ENCODE data around the gene TPCN2.

Gene TPCN2

DNA sequence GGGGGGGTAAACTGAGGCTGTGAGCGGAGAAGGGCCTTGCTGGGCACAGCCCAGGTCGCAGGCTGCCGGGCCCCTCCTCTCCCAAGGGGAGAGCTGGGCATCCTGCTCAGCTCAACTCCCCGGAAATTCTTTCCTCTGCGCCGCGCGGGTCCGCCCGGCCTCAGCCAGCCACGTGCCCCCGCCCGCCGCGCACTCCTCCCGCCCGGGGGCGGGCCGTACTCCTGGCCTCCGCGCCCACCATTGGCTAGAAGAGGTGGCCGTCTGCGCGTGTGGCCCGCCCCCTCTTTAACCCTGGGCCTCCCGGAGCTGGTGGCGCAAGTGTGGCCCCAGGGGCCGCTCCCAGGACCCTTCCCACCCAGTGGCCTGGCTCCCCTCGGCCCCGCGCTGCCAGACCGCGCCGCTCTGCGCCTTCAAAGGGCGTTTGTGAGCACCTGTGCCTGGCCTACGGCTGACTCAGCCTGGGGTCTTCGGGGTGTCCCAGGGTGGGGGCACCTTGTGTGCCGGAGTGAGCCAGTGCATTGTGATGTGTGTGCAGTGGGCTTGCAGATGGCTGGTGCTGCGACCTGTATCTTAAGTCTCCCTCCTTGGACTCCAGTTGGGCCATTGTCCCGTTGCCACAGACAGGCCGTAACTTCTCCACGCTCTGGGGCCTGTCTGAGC lies 37.6 kb upstream of the TPCN2 start:
- DNase-seq = peak in 5 of 14 donors; percentile 11 to 64 (median 40)

DNA sequence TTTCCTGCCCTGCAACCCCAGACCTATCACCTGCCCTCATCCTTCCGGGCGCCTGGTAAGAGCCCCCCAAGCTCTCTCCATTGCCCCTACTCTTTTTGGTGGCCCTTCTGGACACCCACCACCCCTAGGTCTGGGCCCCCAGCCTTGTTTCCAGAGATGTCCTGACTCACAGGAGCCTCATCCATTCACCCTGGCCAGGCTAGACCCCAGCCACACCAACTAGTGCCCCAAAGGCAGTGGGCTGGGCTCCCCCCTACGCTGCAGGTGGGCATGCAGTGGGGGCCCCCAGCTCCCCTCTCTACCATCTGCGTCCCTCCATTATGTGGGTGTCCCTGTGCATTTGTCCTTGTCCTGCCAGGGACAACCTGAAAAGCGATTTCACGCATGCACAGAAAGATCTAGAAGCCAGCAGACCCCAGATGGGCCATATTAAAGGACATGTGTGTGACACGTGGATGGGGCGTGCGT lies 37.1 kb upstream of the TPCN2 start:
- no peak for DNase-seq

- peak in 1 of 14 donors; percentile 49 for DNase-seq
Observed at GRCh38 chr11:69012092-69013008, 36.4 kb upstream of the TPCN2 start.

GRCh38 chr11:69013009-69013951 lies 35.5 kb upstream of the TPCN2 start, which contains the start of gene MRGPRF:
Gene MRGPRF, minus strand, starts transcription at chr11:69013246. Its CDS starts 3,345 bp downstream, at chr11:69009901.
- peak in 9 of 14 donors; percentile 9 to 85 (median 28) for DNase-seq

- no peak for DNase-seq
Observed at GRCh38 chr11:69014084-69014851, 34.5 kb upstream of the TPCN2 start.

- no peak for DNase-seq
Observed at GRCh38 chr11:69014898-69015549, 33.7 kb upstream of the TPCN2 start.

GRCh38 chr11:69017951-69018350 lies 30.8 kb upstream of the TPCN2 start:
- DNase-seq = no peak

GRCh38 chr11:69018924-69019323 lies 29.8 kb upstream of the TPCN2 start:
- DNase-seq = peak in 1 of 14 donors; percentile 28

GRCh38 chr11:69022260-69022659 lies 26.5 kb upstream of the TPCN2 start:
- DNase-seq = no peak

GRCh38 chr11:69024509-69024908 lies 24.2 kb upstream of the TPCN2 start:
- DNase-seq = no peak

- DNase-seq = no peak
Observed at GRCh38 chr11:69027704-69028372, 20.9 kb upstream of the TPCN2 start.

GRCh38 chr11:69030301-69030700 lies 18.4 kb upstream of the TPCN2 start:
- no peak for DNase-seq

- DNase-seq = no peak
Observed at GRCh38 chr11:69032833-69033232, 15.9 kb upstream of the TPCN2 start.

DNA sequence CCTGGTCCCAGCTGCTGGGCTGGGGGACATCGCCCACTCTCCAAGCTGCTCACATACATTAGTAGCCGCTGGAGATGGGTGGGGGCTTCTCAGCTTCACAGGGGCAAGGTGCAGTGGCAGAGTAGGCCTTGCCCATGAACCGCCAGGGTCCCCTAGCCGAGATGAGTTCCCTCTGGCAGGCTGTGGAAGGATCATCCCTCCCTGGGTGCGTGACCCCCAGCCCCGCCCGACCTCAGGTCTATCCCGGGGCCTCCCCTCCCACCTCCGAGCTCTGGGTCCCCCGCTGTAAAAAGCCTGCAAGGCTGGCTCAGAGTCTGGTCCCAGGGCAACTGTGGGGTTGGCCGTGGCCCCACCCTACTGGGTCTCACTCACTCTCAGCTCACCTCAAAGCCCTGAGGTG lies 15.3 kb upstream of the TPCN2 start:
- DNase-seq = no peak

DNA sequence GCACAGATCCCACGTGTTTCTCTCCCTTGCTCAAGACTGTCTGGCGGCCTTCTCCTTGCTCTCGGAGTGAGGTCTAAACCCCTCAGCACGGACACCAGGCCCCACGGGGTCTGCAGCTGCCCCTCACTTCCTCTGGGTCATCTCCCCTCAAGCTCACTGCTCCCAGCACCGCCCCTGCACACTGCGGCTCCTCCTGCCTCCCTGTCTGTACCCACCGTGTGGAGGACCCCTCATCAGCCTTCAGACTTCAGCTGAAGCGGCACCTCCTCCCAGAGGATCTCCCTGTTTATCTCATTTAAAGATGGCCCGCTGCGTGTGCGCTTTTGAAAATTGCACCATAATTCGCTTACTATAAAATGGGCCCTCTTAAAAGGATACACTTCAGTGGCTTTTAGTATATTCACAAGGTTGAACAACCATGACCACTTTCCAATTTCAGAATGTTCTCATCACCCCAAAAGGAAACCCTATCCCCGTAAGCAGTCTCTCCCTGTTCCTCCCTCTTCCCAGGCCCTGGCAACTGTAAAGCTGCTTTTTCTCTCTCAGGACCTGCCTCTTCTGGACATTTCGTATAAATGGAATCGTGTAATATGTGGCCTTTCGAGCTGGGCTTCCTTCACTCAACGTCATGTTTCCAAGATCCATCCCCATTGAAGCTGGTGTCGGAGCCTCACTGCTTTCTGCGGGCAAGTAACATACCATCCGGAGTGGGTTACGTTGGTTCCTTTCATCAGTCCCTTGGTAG lies 14.4 kb upstream of the TPCN2 start:
- no peak for DNase-seq

DNA sequence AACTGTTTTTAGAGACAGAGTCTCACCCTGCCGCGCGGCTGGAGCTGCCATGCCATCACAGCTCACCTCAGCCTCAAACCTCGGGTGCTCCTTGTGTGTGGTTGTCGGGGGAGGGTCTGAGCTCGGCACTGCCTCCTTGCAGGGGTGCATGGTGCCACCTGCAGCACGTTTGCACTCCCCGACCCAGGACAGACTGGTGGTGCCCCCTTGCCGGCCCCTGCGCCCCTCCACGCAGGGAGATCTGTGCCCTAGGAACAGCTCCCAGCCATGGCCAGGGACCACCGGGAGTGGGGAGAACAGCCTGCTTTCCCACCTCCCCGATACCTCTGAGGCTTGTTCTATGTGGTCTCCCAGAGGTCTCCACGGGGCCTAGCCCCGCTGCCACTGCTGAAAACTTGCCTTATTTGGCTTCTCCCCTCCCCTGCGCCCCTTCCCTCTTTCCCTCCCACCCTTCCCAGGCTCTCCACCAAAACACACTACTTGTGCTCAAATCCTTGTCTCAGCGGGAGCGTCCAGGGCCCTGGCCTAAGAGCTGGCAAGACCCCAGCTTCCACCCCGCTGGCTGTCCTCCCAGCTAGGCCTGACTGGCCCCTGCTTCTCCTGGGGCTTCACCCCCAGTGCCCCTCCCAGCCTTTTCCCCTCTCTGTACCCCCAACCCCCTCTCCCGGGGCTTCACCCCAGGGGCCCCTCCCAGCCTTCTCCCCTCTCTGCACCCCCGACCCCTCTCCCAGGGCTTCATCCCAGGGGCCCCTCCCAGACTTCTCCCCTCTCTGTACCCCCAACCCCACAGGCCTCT lies 13.4 kb upstream of the TPCN2 start:
- peak in 1 of 14 donors; percentile 10 for DNase-seq

DNA sequence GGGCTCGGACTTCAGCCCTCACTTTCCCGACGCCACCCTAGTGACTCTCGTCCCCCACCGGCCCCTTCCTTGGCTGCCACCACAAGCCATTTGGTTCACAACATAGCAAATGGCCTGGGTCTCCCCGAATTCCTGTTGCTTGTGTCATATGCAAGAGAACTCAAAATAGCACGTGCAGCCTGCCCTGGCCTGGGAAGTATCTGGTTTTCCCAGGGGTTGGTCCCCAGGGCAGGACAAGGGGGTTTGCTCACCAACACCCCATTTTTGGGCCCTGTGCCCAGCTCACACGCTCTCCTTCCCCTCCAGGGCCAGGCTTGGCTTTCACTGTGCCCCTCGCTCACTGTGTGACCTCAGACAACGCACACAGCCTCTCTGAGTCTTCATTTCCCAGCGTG lies 12.8 kb upstream of the TPCN2 start:
- no peak for DNase-seq

DNA sequence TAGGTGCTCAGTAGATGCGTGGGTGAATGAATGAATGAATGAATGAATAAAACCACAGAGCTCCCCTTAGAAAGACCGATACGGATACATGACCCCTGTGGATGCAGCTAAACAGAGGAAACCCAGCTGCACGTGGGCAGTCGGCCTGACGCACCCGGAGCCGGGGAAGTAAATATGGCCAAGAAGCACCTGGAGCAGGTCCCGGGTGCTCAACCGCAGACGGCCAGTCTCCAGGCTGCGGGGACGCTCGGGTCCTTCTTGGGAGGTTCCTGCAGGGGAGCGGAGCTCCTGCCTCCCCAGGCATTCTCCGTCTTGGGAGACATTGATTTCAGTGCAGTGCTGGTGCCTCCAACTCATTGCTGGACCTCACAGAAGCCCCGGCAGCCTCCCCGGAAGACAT lies 11.7 kb upstream of the TPCN2 start:
- no peak for DNase-seq

GRCh38 chr11:69037544-69037943 lies 11.2 kb upstream of the TPCN2 start:
- no peak for DNase-seq

All from C1 segment of cervical spinal cord (tissue), 14 donors.